ENCODE results near the gene WDR1. TPM values are rescaled to one million over a fixed set of nuclear protein-coding genes. Genes with fewer than 3 reads are reported as not detected.

Gene WDR1
- total RNA-seq, 1 donor from 2014 or later: 183 TPM

GRCh38 chr4:10058371-10058770 is 58.2 kb downstream of the WDR1 start:
- ATAC-seq (ENCODE audit: poor library complexity): no peak
- DNase-seq: no peak
- intact Hi-C loops (cut with DNase I): no loop called here

GRCh38 chr4:10057023-10057395 is 59.6 kb downstream of the WDR1 start:
- DNase-seq (no peak), ATAC-seq (ENCODE audit: poor library complexity) (no peak)
- intact Hi-C loops (cut with DNase I): no loop called here

GRCh38 chr4:10056334-10057022 is 60.1 kb downstream of the WDR1 start:
- DNase-seq (no peak), ATAC-seq (ENCODE audit: poor library complexity) (no peak)
- intact Hi-C loops (cut with DNase I): no loop called here

GRCh38 chr4:10055871-10056270 is 60.7 kb downstream of the WDR1 start:
- no peak for DNase-seq
- intact Hi-C loops (cut with DNase I): no loop called here
- no peak for ATAC-seq (ENCODE audit: poor library complexity)

- intact Hi-C loops (cut with DNase I): no loop called here
- no peak for DNase-seq
- no peak for ATAC-seq (ENCODE audit: poor library complexity)
Observed at GRCh38 chr4:10054571-10055041, 62.0 kb downstream of the WDR1 start.

GRCh38 chr4:10053635-10054453 is 62.8 kb downstream of the WDR1 start:
- intact Hi-C loops (cut with DNase I): no loop called here
- no peak for DNase-seq
- ATAC-seq (ENCODE audit: poor library complexity): no peak

GRCh38 chr4:10051517-10052135 is 65.0 kb downstream of the WDR1 start:
- ATAC-seq (ENCODE audit: poor library complexity): no peak
- intact Hi-C loops (cut with DNase I): no loop called here
- DNase-seq: no peak

- intact Hi-C loops (cut with DNase I): no loop called here
- DNase-seq (no peak), ATAC-seq (ENCODE audit: poor library complexity) (no peak)
Observed at GRCh38 chr4:10050721-10051120, 65.9 kb downstream of the WDR1 start.

GRCh38 chr4:10050261-10050661 is 66.3 kb downstream of the WDR1 start:
- no peak for ATAC-seq (ENCODE audit: poor library complexity)
- DNase-seq: no peak
- intact Hi-C loops (cut with DNase I): no loop called here

GRCh38 chr4:10048941-10049697 is 67.5 kb downstream of the WDR1 start:
- ATAC-seq (ENCODE audit: poor library complexity): no peak
- intact Hi-C loops (cut with DNase I): no loop called here
- DNase-seq: no peak

GRCh38 chr4:10047967-10048366 is 68.6 kb downstream of the WDR1 start:
- DNase-seq (no peak), ATAC-seq (ENCODE audit: poor library complexity) (no peak)
- intact Hi-C loops (cut with DNase I): no loop called here

- no peak for ATAC-seq (ENCODE audit: poor library complexity)
- DNase-seq: no peak
- intact Hi-C loops (cut with DNase I): no loop called here
Observed at GRCh38 chr4:10046471-10046870, 70.1 kb downstream of the WDR1 start.

GRCh38 chr4:10045481-10045880 is 71.1 kb downstream of the WDR1 start:
- ATAC-seq (ENCODE audit: poor library complexity) (no peak), DNase-seq (no peak)
- intact Hi-C loops (cut with DNase I): no loop called here

- ATAC-seq (ENCODE audit: poor library complexity): no peak
- no peak for DNase-seq
- intact Hi-C loops (cut with DNase I): no loop called here
Observed at GRCh38 chr4:10041036-10041435, 75.6 kb downstream of the WDR1 start.

- intact Hi-C loops (cut with DNase I): no loop called here
- DNase-seq (no peak), ATAC-seq (ENCODE audit: poor library complexity) (no peak)
Observed at GRCh38 chr4:10040049-10040892, 76.3 kb downstream of the WDR1 start.

- DNase-seq: no peak
- intact Hi-C loops (cut with DNase I): no loop called here
- ATAC-seq (ENCODE audit: poor library complexity): no peak
Observed at GRCh38 chr4:10036807-10037342, 79.7 kb downstream of the WDR1 start.

- ATAC-seq (ENCODE audit: poor library complexity): no peak
- intact Hi-C loops (cut with DNase I): no loop called here
- no peak for DNase-seq
Observed at GRCh38 chr4:10035130-10035529, 81.5 kb downstream of the WDR1 start.

GRCh38 chr4:10034612-10035104 is 81.9 kb downstream of the WDR1 start:
- ATAC-seq (ENCODE audit: poor library complexity): no peak
- no peak for DNase-seq
- intact Hi-C loops (cut with DNase I): no loop called here

Data from Right ventricle myocardium superior (tissue), 1 donor.